ENCODE results near the gene CEP72.
A peak's percentile ranks its signal among the peaks of the same experiment; 100 is the strongest.
"Not testable (repeated sequence)": the region's sequence is repeated elsewhere in the genome, so short reads cannot be mapped to it uniquely, and the experiment has no call there.

Gene CEP72

GRCh38 chr5:672329-673160 is 60.4 kb downstream of the CEP72 start:
- peak; percentile 46 for DNase-seq (ENCODE audit: low spot score)

- DNase-seq (ENCODE audit: low spot score) = no peak
Observed at GRCh38 chr5:673161-673830, 61.2 kb downstream of the CEP72 start.

GRCh38 chr5:673831-674629 is 61.9 kb downstream of the CEP72 start:
- no peak for DNase-seq (ENCODE audit: low spot score)

GRCh38 chr5:674630-675011 is 62.5 kb downstream of the CEP72 start:
- DNase-seq (ENCODE audit: low spot score) = no peak

- no peak for DNase-seq (ENCODE audit: low spot score)
Observed at GRCh38 chr5:675111-675870, 63.2 kb downstream of the CEP72 start.

- no peak for DNase-seq (ENCODE audit: low spot score)
Observed at GRCh38 chr5:675871-676698, 63.9 kb downstream of the CEP72 start.

GRCh38 chr5:676699-677076 is 64.5 kb downstream of the CEP72 start:
- no peak for DNase-seq (ENCODE audit: low spot score)

GRCh38 chr5:677131-678101 is 65.3 kb downstream of the CEP72 start:
- DNase-seq (ENCODE audit: low spot score) = no peak

- DNase-seq (ENCODE audit: low spot score) = not testable (repeated sequence)
Observed at GRCh38 chr5:678521-678920, 66.4 kb downstream of the CEP72 start.

GRCh38 chr5:679166-679895 is 67.2 kb downstream of the CEP72 start:
- not testable (repeated sequence) for DNase-seq (ENCODE audit: low spot score)

GRCh38 chr5:680118-680795 is 68.1 kb downstream of the CEP72 start:
- not testable (repeated sequence) for DNase-seq (ENCODE audit: low spot score)

- not testable (repeated sequence) for DNase-seq (ENCODE audit: low spot score)
Observed at GRCh38 chr5:680836-681235, 68.7 kb downstream of the CEP72 start.

- DNase-seq (ENCODE audit: low spot score) = not testable (repeated sequence)
Observed at GRCh38 chr5:681317-682191, 69.4 kb downstream of the CEP72 start.

GRCh38 chr5:682216-682615 is 70.1 kb downstream of the CEP72 start:
- DNase-seq (ENCODE audit: low spot score) = not testable (repeated sequence)

GRCh38 chr5:682651-683358 is 70.7 kb downstream of the CEP72 start:
- DNase-seq (ENCODE audit: low spot score) = not testable (repeated sequence)

GRCh38 chr5:683551-684481 is 71.7 kb downstream of the CEP72 start:
- DNase-seq (ENCODE audit: low spot score) = no peak
